Panc1 (cell line): ENCODE measurements around the gene SERPINA12. TPM values are rescaled to one million over a fixed set of nuclear protein-coding genes. Genes with fewer than 3 reads are reported as not detected.

Experiments
- ATAC-seq: fragments of 200-7000 bp; cut with Tn5 transposase; 2 replicates; pipeline ENCODE4 v1.9.1; 2020; ENCODE audit warnings: mild to moderate bottlenecking, moderate library complexity
- BruUV-seq: library from RNA; stranded (reverse); fragments of 400-500 nt; replicated peaks from 2 replicates; lab custom pipeline; 2021; lab: Mats Ljungman, UMichigan
- CTCF ChIA-PET: fragments of 300-600 bp; sonication (Branson Sonifier 250); formaldehyde crosslinking; loops from one replicate; lab custom pipeline; 2022; ENCODE audit warnings: antibody characterized with exemption; lab: Charles Lee
- POLR2A ChIA-PET: fragments of 300-600 bp; sonication (Branson Sonifier 250); formaldehyde crosslinking; loops from one replicate; lab custom pipeline; 2022; ENCODE audit warnings: antibody characterized with exemption; lab: Charles Lee
- DNase-seq: peaks from one replicate; pipeline ENCODE4 v3.0.0-alpha.2; 2010; ENCODE audit warnings: low read depth, low spot score
- H3K27ac ChIP-seq: 2 replicates; pipeline ENCODE4 v1.5.1; 2011; ENCODE audit warnings: mild to moderate bottlenecking, low read length, inconsistent platforms
- H3K27me3 ChIP-seq: fragments of 200-500 bp; sonication (Bioruptor generic); 2 replicates; pipeline ENCODE4 v1.6.0; 2014; ENCODE audit warnings: low read length, inconsistent platforms; ENCODE audit not compliant: control insufficient read depth, insufficient read depth
- H3K36me3 ChIP-seq: fragments of 200-500 bp; sonication (Bioruptor generic); 2 replicates; pipeline ENCODE4 v1.5.1; 2014; ENCODE audit warnings: inconsistent platforms, mild to moderate bottlenecking, low read length, moderate library complexity; ENCODE audit not compliant: control insufficient read depth, insufficient read depth
- H3K4me1 ChIP-seq: 2 replicates; pipeline ENCODE4 v1.5.1; 2011; ENCODE audit warnings: inconsistent platforms, mild to moderate bottlenecking, low read length, moderate library complexity; ENCODE audit not compliant: control insufficient read depth, insufficient read depth
- H3K4me3 ChIP-seq, 2 experiments: 2 replicates each; pipeline ENCODE4 v1.5.1; 2011 to 2012; ENCODE audit warnings: low read depth in 2 of 2, low read length in 2 of 2, mild to moderate bottlenecking in 2 of 2, inconsistent platforms in 1 of 2, moderate library complexity in 1 of 2
- H3K9me3 ChIP-seq: fragments of 200-500 bp; sonication (Bioruptor generic); 2 replicates; pipeline ENCODE4 v1.5.1; 2014; ENCODE audit warnings: low read depth, mild to moderate bottlenecking, inconsistent platforms, low read length, moderate library complexity; ENCODE audit not compliant: control insufficient read depth, insufficient read depth
- CTCF ChIP-seq: fragments of 450-650 bp; IDR thresholded peaks from 2 replicates; pipeline ENCODE4 v1.5.1; 2017; ENCODE audit warnings: mild to moderate bottlenecking
- POLR2AphosphoS5 ChIP-seq: IDR thresholded peaks from 2 replicates; pipeline ENCODE4 v1.6.1; 2012; ENCODE audit warnings: mild to moderate bottlenecking, low read depth, low read length, moderate library complexity
- REST ChIP-seq, 2 experiments: IDR thresholded peaks; 2 replicates each; pipeline ENCODE4 v1.6.1; 2011 to 2012; ENCODE audit warnings: low read depth in 2 of 2, control low read depth in 1 of 2, low read length in 1 of 2, mild to moderate bottlenecking in 1 of 2, moderate library complexity in 1 of 2; ENCODE audit not compliant: insufficient read depth in 1 of 2
- SIN3A ChIP-seq: IDR thresholded peaks from 2 replicates; pipeline ENCODE4 v1.6.1; 2012; ENCODE audit warnings: low read depth, mild to moderate bottlenecking, low read length, moderate library complexity, borderline replicate concordance; ENCODE audit not compliant: insufficient read depth
- in situ Hi-C: cut with HindIII; loops from 2 replicates; pipeline ENCODE4 v1.10.0; 2016; ENCODE audit warnings: low sequenced_read_pairs, low pct_unique_long_range_greater_than_20kb
- intact Hi-C: fragments of 100-400 bp; cut with micrococcal nuclease; formaldehyde crosslinking; loops from one replicate; pipeline ENCODE4 v1.10.0; 2022; ENCODE audit not compliant: unreplicated experiment
- total RNA-seq: library from RNA; stranded (reverse); gene quantifications from one replicate; pipeline ENCODE4 v1.2.1, GENCODE V29; 2021; ENCODE audit not compliant: unreplicated experiment

Gene SERPINA12
- total RNA-seq, 1 experiment from 2014 or later: not detected

- in situ Hi-C loops: no loop called here
- TF ChIP-seq REST (IDR thresholded peaks at IDR 0.05; ENCODE audit: insufficient read depth in 1 of 2, low read depth in 2 of 2, low read length in 1 of 2) (no peak), CTCF (no peak)
- Histone ChIP-seq H3K36me3 (no peaks in the 10 kb centered on the region), H3K4me3 (no peak overlapping the region), H3K27me3 (no peaks in the 10 kb centered on the region), H3K9me3 (peaks cover 3% of the 10 kb centered on the region; the same call in 1 of the 2 replicates), H3K27ac (no peak overlapping the region), H3K4me1 (no peaks in the 10 kb centered on the region)
- BruUV-seq: no TSS peak
- CTCF ChIA-PET: interaction anchor here (0.7 kb wide), 1 partner anchor 251 kb away, joined by 8 read pairs; no protein-coding TSS in a partner anchor
- ATAC-seq (no peak), DNase-seq (no peak)
- POLR2A ChIA-PET: no interaction called here
- intact Hi-C loops: no loop called here
Measured at GRCh38 chr14:94473666-94474410, 35.4 kb downstream of the SERPINA12 start.

- DNase-seq (no peak), ATAC-seq (no peak)
- Histone ChIP-seq H3K4me3 (no peak overlapping the region), H3K27ac (no peak overlapping the region), H3K4me1 (no peaks in the 10 kb centered on the region), H3K27me3 (no peaks in the 10 kb centered on the region), H3K9me3 (no peaks in the 10 kb centered on the region; the same call in 1 of the 2 replicates), H3K36me3 (no peaks in the 10 kb centered on the region)
- POLR2A ChIA-PET: no interaction called here
- CTCF ChIA-PET: no interaction called here
- in situ Hi-C loops: no loop called here
- TF ChIP-seq REST (IDR thresholded peaks at IDR 0.05; ENCODE audit: insufficient read depth in 1 of 2, low read depth in 2 of 2, low read length in 1 of 2): no peak
- no peak for TF ChIP-seq SIN3A
- no peak for TF ChIP-seq POLR2AphosphoS5
- intact Hi-C loops: no loop called here
- BruUV-seq: no TSS peak
Measured at GRCh38 chr14:94472842-94473241, 36.4 kb downstream of the SERPINA12 start.
